ENCODE data around the gene NFIX. TPM values are rescaled to one million over a fixed set of nuclear protein-coding genes. Genes with fewer than 3 reads are reported as not detected.

Gene NFIX
- total and polyA plus RNA-seq, 9 of the 15 experiments (the other 6 are each of a cell fraction or from before 2014, with no cell fraction given): 0.28 to 26.8 (median 5.4) TPM

DNA sequence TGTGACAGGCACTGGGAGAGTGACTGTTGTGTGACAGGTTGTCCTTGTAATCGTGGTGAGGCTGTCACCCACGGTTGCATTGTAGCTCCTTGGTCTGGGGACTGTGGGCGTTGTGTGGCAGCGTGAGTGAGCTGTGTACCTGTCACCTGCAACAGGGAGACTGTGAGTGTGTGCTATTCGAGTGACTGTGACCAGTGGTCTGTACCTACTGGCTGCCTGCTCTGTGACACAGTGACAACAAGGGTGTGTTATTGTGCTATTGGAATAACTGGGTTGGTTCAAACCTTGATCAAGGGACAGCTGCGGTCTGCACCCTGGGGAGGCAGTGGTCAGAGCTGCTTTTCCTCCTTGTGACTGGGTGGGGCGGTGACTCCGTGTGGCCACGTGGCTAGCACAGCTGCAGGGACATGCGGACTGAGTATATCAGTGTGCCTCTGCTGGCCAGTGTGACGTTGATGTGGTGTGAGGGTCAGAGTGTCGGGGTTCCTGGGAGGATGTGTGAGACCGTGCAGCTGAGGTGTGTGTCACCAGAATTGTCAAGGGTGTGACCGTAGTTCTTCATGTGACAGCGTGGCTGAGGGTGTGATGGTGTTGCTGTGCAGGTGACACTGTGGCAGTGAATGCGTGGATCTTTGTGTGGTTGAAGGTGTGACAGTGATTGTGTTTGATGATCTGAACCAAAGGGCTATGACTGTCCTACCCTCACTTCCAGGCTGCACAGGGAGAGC is 10.1 kb upstream of the NFIX start (continued):
- TF ChIP-seq CEBPG (CRISPR knock-in tag; IDR thresholded peaks at IDR 0.05) (peak; percentile 49; the same call in 1 of the 2 replicates), CEBPG (tag; conservative IDR thresholded peaks at IDR 0.05 in 1 of 2, IDR thresholded peaks at IDR 0.05 in 1 of 2) (no peak), TRIM24 (IDR thresholded peaks at IDR 0.05) (peak in 1 of 2 experiments; percentile 40; a peak in 1 of 4 replicates)
- TF ChIP-seq, protein P1, sequence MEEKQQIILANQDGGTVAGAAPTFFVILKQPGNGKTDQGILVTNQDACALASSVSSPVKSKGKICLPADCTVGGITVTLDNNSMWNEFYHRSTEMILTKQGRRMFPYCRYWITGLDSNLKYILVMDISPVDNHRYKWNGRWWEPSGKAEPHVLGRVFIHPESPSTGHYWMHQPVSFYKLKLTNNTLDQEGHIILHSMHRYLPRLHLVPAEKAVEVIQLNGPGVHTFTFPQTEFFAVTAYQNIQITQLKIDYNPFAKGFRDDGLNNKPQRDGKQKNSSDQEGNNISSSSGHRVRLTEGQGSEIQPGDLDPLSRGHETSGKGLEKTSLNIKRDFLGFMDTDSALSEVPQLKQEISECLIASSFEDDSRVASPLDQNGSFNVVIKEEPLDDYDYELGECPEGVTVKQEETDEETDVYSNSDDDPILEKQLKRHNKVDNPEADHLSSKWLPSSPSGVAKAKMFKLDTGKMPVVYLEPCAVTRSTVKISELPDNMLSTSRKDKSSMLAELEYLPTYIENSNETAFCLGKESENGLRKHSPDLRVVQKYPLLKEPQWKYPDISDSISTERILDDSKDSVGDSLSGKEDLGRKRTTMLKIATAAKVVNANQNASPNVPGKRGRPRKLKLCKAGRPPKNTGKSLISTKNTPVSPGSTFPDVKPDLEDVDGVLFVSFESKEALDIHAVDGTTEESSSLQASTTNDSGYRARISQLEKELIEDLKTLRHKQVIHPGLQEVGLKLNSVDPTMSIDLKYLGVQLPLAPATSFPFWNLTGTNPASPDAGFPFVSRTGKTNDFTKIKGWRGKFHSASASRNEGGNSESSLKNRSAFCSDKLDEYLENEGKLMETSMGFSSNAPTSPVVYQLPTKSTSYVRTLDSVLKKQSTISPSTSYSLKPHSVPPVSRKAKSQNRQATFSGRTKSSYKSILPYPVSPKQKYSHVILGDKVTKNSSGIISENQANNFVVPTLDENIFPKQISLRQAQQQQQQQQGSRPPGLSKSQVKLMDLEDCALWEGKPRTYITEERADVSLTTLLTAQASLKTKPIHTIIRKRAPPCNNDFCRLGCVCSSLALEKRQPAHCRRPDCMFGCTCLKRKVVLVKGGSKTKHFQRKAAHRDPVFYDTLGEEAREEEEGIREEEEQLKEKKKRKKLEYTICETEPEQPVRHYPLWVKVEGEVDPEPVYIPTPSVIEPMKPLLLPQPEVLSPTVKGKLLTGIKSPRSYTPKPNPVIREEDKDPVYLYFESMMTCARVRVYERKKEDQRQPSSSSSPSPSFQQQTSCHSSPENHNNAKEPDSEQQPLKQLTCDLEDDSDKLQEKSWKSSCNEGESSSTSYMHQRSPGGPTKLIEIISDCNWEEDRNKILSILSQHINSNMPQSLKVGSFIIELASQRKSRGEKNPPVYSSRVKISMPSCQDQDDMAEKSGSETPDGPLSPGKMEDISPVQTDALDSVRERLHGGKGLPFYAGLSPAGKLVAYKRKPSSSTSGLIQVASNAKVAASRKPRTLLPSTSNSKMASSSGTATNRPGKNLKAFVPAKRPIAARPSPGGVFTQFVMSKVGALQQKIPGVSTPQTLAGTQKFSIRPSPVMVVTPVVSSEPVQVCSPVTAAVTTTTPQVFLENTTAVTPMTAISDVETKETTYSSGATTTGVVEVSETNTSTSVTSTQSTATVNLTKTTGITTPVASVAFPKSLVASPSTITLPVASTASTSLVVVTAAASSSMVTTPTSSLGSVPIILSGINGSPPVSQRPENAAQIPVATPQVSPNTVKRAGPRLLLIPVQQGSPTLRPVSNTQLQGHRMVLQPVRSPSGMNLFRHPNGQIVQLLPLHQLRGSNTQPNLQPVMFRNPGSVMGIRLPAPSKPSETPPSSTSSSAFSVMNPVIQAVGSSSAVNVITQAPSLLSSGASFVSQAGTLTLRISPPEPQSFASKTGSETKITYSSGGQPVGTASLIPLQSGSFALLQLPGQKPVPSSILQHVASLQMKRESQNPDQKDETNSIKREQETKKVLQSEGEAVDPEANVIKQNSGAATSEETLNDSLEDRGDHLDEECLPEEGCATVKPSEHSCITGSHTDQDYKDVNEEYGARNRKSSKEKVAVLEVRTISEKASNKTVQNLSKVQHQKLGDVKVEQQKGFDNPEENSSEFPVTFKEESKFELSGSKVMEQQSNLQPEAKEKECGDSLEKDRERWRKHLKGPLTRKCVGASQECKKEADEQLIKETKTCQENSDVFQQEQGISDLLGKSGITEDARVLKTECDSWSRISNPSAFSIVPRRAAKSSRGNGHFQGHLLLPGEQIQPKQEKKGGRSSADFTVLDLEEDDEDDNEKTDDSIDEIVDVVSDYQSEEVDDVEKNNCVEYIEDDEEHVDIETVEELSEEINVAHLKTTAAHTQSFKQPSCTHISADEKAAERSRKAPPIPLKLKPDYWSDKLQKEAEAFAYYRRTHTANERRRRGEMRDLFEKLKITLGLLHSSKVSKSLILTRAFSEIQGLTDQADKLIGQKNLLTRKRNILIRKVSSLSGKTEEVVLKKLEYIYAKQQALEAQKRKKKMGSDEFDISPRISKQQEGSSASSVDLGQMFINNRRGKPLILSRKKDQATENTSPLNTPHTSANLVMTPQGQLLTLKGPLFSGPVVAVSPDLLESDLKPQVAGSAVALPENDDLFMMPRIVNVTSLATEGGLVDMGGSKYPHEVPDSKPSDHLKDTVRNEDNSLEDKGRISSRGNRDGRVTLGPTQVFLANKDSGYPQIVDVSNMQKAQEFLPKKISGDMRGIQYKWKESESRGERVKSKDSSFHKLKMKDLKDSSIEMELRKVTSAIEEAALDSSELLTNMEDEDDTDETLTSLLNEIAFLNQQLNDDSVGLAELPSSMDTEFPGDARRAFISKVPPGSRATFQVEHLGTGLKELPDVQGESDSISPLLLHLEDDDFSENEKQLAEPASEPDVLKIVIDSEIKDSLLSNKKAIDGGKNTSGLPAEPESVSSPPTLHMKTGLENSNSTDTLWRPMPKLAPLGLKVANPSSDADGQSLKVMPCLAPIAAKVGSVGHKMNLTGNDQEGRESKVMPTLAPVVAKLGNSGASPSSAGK (IDR thresholded peaks at IDR 0.05): peak; percentile 95
- TF ChIP-seq, protein P2, sequence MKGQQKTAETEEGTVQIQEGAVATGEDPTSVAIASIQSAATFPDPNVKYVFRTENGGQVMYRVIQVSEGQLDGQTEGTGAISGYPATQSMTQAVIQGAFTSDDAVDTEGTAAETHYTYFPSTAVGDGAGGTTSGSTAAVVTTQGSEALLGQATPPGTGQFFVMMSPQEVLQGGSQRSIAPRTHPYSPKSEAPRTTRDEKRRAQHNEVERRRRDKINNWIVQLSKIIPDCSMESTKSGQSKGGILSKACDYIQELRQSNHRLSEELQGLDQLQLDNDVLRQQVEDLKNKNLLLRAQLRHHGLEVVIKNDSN (CRISPR knock-in tag; IDR thresholded peaks at IDR 0.05): peak; percentile 99
- TF ChIP-seq, protein P3, sequence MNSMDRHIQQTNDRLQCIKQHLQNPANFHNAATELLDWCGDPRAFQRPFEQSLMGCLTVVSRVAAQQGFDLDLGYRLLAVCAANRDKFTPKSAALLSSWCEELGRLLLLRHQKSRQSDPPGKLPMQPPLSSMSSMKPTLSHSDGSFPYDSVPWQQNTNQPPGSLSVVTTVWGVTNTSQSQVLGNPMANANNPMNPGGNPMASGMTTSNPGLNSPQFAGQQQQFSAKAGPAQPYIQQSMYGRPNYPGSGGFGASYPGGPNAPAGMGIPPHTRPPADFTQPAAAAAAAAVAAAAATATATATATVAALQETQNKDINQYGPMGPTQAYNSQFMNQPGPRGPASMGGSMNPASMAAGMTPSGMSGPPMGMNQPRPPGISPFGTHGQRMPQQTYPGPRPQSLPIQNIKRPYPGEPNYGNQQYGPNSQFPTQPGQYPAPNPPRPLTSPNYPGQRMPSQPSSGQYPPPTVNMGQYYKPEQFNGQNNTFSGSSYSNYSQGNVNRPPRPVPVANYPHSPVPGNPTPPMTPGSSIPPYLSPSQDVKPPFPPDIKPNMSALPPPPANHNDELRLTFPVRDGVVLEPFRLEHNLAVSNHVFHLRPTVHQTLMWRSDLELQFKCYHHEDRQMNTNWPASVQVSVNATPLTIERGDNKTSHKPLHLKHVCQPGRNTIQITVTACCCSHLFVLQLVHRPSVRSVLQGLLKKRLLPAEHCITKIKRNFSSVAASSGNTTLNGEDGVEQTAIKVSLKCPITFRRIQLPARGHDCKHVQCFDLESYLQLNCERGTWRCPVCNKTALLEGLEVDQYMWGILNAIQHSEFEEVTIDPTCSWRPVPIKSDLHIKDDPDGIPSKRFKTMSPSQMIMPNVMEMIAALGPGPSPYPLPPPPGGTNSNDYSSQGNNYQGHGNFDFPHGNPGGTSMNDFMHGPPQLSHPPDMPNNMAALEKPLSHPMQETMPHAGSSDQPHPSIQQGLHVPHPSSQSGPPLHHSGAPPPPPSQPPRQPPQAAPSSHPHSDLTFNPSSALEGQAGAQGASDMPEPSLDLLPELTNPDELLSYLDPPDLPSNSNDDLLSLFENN (IDR thresholded peaks at IDR 0.05; ENCODE audit: low read depth in 2 of 2, low read length in 2 of 2): no peak
- TF ChIP-seq, protein P4, sequence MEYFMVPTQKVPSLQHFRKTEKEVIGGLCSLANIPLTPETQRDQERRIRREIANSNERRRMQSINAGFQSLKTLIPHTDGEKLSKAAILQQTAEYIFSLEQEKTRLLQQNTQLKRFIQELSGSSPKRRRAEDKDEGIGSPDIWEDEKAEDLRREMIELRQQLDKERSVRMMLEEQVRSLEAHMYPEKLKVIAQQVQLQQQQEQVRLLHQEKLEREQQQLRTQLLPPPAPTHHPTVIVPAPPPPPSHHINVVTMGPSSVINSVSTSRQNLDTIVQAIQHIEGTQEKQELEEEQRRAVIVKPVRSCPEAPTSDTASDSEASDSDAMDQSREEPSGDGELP (CRISPR knock-in tag; IDR thresholded peaks at IDR 0.05; ENCODE audit: borderline replicate concordance): peak; percentile 98
